Inflammatory macrophage treated with lipopolysaccharide for 1 hour (primary cell): ENCODE measurements around the gene PCBP3.

ENCODE experiments used
- DNase-seq, 2 donors: peaks; one replicate each; pipeline ENCODE4 v3.0.0-alpha.2; 2020 to 2022

PCBP3 gene

DNA sequence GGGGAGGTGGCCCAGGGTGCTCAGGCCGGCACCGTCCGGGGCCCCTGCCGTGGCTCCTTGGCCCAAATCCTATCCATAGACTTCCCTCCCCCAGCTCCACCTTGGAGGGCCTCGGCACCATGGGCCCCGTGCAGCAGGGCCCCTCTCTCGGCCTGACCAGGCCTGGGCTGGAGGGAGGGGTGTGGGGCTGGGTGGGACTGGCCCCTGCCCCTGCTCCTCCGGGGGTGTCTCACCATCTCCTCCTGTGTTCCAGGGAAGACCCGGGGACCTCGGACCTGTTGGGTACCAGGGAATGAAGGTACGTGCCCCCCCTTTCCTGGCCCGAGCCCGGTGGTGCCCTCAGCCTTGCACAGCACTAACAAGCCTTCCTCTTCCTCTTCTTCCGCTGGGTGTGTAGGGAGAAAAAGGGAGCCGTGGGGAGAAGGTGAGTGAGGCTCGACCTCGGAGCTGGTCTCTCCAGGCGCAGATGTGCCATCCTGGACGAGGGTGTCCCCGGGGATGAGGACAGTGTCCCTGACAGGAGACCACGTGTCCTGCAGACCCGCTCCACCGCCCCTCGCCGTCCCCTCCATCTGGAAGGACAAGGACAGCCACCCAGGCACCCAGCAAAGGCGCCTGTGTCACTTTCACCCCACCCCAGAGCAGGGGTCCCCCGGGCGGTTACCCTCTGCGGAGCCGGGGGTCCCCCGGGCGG, 346.0 kb downstream of the PCBP3 start:
- no peak for DNase-seq

DNA sequence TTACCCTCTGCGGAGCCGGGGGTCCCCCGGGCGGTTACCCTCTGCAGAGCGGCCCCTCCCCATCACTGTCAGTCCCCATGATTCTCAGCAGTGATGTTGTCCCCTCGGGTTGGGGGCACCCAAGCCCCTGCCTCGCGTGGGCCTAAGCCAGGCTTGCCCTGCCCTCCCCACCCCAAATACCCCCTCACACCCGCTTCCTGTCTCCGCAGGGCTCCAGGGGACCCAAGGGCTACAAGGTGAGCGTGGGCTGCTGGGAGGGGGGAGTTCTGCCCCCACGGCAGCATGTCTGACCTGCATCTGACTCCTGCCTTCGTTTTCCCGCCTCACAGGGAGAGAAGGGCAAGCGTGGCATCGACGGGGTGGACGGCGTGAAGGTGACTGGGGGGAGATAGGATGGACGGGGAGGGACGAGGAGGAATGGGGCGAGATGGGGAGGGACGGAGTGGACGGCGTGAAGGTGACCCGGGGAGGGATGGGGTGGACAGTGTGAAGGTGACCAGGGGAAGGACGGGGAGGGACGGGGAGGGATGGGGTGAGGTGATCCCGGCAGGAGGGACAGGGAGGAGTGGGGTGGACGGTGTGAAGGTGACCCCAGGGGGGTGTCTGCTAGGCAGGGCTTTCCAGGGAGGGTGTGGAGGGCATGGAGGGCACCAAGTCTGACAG, 346.7 kb downstream of the PCBP3 start:
- no peak for DNase-seq

DNA sequence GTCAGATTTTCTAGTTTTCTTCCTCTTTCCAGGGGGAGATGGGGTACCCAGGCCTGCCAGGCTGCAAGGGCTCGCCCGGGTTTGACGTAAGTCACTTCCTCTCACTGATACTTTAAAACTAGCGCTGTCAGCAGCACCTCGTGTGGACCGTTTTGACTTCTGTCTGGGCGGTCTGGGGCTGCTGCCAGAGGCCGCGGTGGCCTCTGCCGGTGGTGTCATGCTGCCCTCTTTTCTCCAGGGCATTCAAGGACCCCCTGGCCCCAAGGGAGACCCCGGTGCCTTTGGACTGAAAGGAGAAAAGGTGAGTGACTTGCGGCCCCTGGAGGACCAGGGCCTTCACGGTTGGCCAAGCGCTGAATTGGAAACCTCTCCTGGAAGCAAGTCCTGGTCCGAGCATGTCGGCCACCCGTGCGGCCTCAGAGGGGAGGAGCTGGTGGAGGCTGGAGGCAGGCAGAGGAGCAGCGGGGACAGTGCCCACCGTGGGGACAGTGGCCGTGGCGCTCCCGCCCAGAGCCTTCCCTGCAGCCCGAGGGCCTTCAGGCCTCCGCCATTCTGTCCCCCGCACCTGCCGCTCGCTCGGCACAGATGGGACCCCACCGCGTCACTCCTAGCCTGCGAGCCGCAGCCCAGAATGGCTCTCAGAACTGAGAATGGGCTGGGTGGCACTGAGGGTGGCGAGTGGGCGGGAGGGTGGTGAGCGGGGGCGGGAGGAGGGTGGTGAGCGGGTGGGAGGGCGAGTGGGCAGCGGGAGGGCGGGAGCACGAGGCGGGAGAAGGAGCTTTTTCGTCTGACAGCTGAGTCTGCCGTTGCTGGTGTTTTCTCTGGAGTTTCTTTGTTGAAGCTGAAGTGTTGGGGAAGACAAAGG, 347.4 kb downstream of the PCBP3 start:
- no peak for DNase-seq

DNA sequence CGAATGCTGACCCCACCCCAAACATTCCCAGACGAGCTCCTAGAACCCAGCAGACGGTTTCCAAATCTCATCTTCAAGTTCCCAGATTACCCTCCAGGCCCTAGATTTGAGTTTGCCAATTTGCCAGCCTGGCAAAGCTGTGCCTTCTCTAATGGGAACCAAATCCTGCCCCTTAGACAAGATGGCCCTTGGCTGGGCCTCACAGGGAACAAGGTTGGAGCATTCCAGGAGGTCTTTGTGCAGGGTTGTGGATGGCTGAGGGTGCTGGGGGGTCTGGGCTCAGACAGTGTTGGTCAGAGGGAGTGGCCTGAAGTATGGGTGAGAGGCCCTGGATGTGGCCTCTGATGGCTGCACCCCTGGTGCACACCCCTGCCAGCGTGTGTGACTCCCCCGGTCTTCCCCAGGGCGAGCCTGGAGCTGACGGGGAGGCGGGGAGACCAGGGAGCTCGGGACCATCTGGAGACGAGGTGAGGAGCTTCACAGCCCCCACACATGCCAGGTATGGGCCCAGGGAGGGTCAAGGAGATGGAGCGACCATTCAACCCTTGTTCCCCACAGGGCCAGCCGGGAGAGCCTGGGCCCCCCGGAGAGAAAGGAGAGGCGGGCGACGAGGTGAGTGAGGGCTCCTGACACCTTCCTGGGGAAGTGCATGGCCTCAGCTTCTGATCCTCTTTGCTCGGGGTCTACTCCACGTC, 348.2 kb downstream of the PCBP3 start:
- DNase-seq, result no peak
